GM23338 (cell line): ENCODE data around the gene CES4A. TPM values are rescaled to one million over a fixed set of nuclear protein-coding genes. Genes with fewer than 3 reads are reported as not detected.

Source experiments
- ATAC-seq: fragments of 200-7000 bp; cut with Tn5 transposase; 3 replicates; pipeline ENCODE4 v1.9.1; 2020
- DNase-seq: peaks from one replicate; pipeline ENCODE4 v3.0.0-alpha.2; 2015; ENCODE audit warnings: low spot score
- H2AFZ ChIP-seq: fragments of 200-600 bp; sonication (generic); 2 replicates; pipeline ENCODE4 v1.8.0; 2016; ENCODE audit warnings: antibody characterized with exemption, mild to moderate bottlenecking, moderate library complexity
- H3F3A ChIP-seq: fragments of 200-600 bp; sonication (generic); replicated peaks from 2 replicates; pipeline ENCODE4 v1.8.0; 2017; ENCODE audit warnings: antibody characterized with exemption, mixed run types, low read depth
- H3K27ac ChIP-seq: fragments of 200-600 bp; sonication (generic); 2 replicates; pipeline ENCODE4 v1.6.1; 2016; ENCODE audit warnings: low read depth
- H3K27me3 ChIP-seq: fragments of 200-600 bp; sonication (generic); 2 replicates; pipeline ENCODE4 v1.8.0; 2016; ENCODE audit warnings: mild to moderate bottlenecking, mixed run types, moderate library complexity; ENCODE audit not compliant: insufficient read depth
- H3K36me3 ChIP-seq: fragments of 200-600 bp; sonication (generic); 2 replicates; pipeline ENCODE4 v1.8.0; 2016; ENCODE audit warnings: mild to moderate bottlenecking; ENCODE audit not compliant: insufficient read depth
- H3K4me1 ChIP-seq: fragments of 200-600 bp; sonication (generic); 2 replicates; pipeline ENCODE4 v1.8.0; 2016; ENCODE audit warnings: mild to moderate bottlenecking, moderate library complexity; ENCODE audit not compliant: insufficient read depth
- H3K4me2 ChIP-seq: fragments of 200-600 bp; sonication (generic); 2 replicates; pipeline ENCODE4 v1.7.1; 2017; ENCODE audit warnings: mixed run types
- H3K4me3 ChIP-seq: fragments of 200-600 bp; sonication (generic); 2 replicates; pipeline ENCODE4 v1.6.1; 2016; ENCODE audit warnings: mixed run types
- H3K79me2 ChIP-seq: fragments of 200-600 bp; sonication (generic); replicated peaks from 2 replicates; pipeline ENCODE4 v1.8.0; 2017; ENCODE audit warnings: mild to moderate bottlenecking; ENCODE audit not compliant: insufficient read depth
- H3K9me2 ChIP-seq: fragments of 200-600 bp; sonication (generic); 2 replicates; pipeline ENCODE4 v1.8.0; 2017; ENCODE audit not compliant: insufficient read depth
- H4K20me1 ChIP-seq: fragments of 200-600 bp; sonication (generic); replicated peaks from 2 replicates; pipeline ENCODE4 v1.8.0; 2017; ENCODE audit warnings: mild to moderate bottlenecking; ENCODE audit not compliant: insufficient read depth
- H3K27ac Mint-ChIP-seq: 2 replicates; pipeline ENCODE4 v1.8.0; 2020; ENCODE audit warnings: inconsistent platforms, mild to moderate bottlenecking, moderate library complexity, mixed read lengths
- H3K27me3 Mint-ChIP-seq: 3 replicates; pipeline ENCODE4 v1.8.0; 2022; ENCODE audit warnings: low read depth, mild to moderate bottlenecking, moderate library complexity, mixed read lengths, inconsistent platforms; ENCODE audit not compliant: insufficient read depth, poor library complexity
- H3K36me3 Mint-ChIP-seq: 3 replicates; pipeline ENCODE4 v1.8.0; 2021; ENCODE audit warnings: low read depth, mild to moderate bottlenecking, inconsistent platforms, moderate library complexity, mixed read lengths
- H3K4me1 Mint-ChIP-seq: 3 replicates; pipeline ENCODE4 v1.8.0; 2020; ENCODE audit warnings: mild to moderate bottlenecking, inconsistent platforms, mixed read lengths
- H3K4me3 Mint-ChIP-seq: 3 replicates; pipeline ENCODE4 v1.8.0; 2021; ENCODE audit warnings: moderate library complexity, mild to moderate bottlenecking, inconsistent platforms, mixed read lengths
- H3K9me3 Mint-ChIP-seq: 3 replicates; pipeline ENCODE4 v1.8.0; 2020; ENCODE audit warnings: moderate library complexity, mild to moderate bottlenecking, inconsistent platforms, mixed read lengths
- CREB1 ChIP-seq: fragments of 250-450 bp; sonication (Bioruptor Pico); IDR thresholded peaks from 2 replicates; pipeline ENCODE4 v1.5.0; 2020; ENCODE audit warnings: low read depth, mild to moderate bottlenecking, moderate library complexity
- ETS1 ChIP-seq: IDR thresholded peaks from 2 replicates; pipeline ENCODE4 v1.6.1; 2016; ENCODE audit warnings: antibody characterized with exemption
- EZH2 ChIP-seq: fragments of 200-600 bp; sonication (generic); IDR thresholded peaks from one replicate; pipeline ENCODE4 v1.8.0; 2017; ENCODE audit warnings: antibody characterized with exemption, mild to moderate bottlenecking, low read depth; ENCODE audit not compliant: unreplicated experiment
- JUNB ChIP-seq: IDR thresholded peaks from one replicate; pipeline ENCODE4 v1.6.1; 2016; ENCODE audit warnings: antibody characterized with exemption; ENCODE audit not compliant: unreplicated experiment
- NANOG ChIP-seq: IDR thresholded peaks from 2 replicates; pipeline ENCODE4 v1.6.1; 2016; ENCODE audit warnings: antibody characterized with exemption, borderline replicate concordance
- STAT1 ChIP-seq: IDR thresholded peaks from one replicate; pipeline ENCODE4 v1.6.1; 2016; ENCODE audit warnings: antibody characterized with exemption; ENCODE audit not compliant: unreplicated experiment
- ZNF331 ChIP-seq: fragments of 250-450 bp; sonication (Bioruptor Pico); IDR thresholded peaks from 2 replicates; pipeline ENCODE4 v1.5.0; 2020; ENCODE audit warnings: low read depth, mild to moderate bottlenecking, moderate library complexity
- ZNF462 ChIP-seq: fragments of 250-450 bp; sonication (Bioruptor Pico); IDR thresholded peaks from 2 replicates; pipeline ENCODE4 v1.5.0; 2020; ENCODE audit warnings: mild to moderate bottlenecking, moderate library complexity
- polyA plus RNA-seq: library from polyadenylated mRNA; unstranded; fragments of >200 nt; fragmentation: Nextera tagmentation; extraction: Ambion mirVana; gene quantifications from 2 replicates; pipeline ENCODE4 v1.2.1, GENCODE V29; 2016
- total RNA-seq: library from RNA; depleted of rRNA; stranded (reverse); fragments of >200 nt; shearing (Covaris generic); gene quantifications from 2 replicates; pipeline ENCODE4 v1.2.3, GENCODE V29; 2014

CES4A gene
- total and polyA plus RNA-seq, 2 experiments from 2014 or later = 0.10 to 0.42 TPM

GRCh38 chr16:66958857-66959703, 29.3 kb upstream of the CES4A start (continued):
- TF ChIP-seq ZNF462 (CRISPR knock-in tag) = no peak

GRCh38 chr16:66959704-66960161, 28.7 kb upstream of the CES4A start:
- Histone ChIP-seq H3K4me2 (no peak overlapping the region), H3K27ac (no peak overlapping the region), H3K36me3 (no peaks in the 10 kb centered on the region), H3F3A (no peaks in the 10 kb centered on the region), H3K79me2 (no peaks in the 10 kb centered on the region), H3K9me2 (no peaks in the 10 kb centered on the region), H3K27me3 (no peaks in the 10 kb centered on the region), H3K4me3 (no peak overlapping the region), H3K4me1 (no peaks in the 10 kb centered on the region), H4K20me1 (no peaks in the 10 kb centered on the region; the same call in 1 of the 2 replicates), H2AFZ (no peak overlapping the region)
- Mint-ChIP-seq H3K4me3 (no peak overlapping the region), H3K4me1 (peaks cover 10% of the 10 kb centered on the region), H3K36me3 (no peaks in the 10 kb centered on the region), H3K27ac (no peak overlapping the region), H3K27me3 (peaks cover 6% of the 10 kb centered on the region), H3K9me3 (no peaks in the 10 kb centered on the region; the same call in 2 of the 3 replicates)
- no peak for DNase-seq
- no peak for ATAC-seq
- no peak for TF ChIP-seq JUNB
- TF ChIP-seq EZH2 = no peak
- TF ChIP-seq CREB1 (CRISPR knock-in tag) = no peak
- TF ChIP-seq ETS1 = no peak
- TF ChIP-seq NANOG = no peak
- TF ChIP-seq STAT1 = no peak
- TF ChIP-seq ZNF331 (CRISPR knock-in tag) = no peak
